ENCODE measurements around the gene ARHGAP1.

The ARHGAP1 gene

DNA sequence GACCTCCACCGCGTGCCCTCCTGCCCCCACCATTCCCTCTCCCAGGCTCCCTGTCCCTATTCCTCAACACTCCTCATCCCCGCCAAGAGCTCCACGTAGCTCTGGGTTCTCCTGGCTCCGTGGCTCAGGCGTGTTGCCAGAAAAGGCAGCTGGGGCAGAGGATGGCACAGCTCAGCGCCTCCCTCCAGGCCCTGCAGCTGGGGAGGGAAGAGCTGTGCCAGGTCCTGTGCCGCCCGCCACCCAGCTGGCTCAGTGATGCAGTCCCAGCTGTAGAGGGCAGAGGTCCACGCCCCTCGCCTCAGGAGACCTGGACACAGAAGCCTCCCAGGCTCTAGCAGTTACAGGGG, 4.2 kb downstream of the ARHGAP1 start:
- H2BK5ac ChIP-seq (ENCODE audit: low read depth, low read length, poor library complexity): peak overlapping the region; percentile 38
- H3K9me3 ChIP-seq (ENCODE audit: insufficient read depth, low read depth, low read length): no peaks in the 10 kb centered on the region
- peak overlapping the region; percentile 12 for H3K27ac ChIP-seq (ENCODE audit: low read depth, low read length)
- H3K18ac ChIP-seq (ENCODE audit: low read length): peak overlapping the region; percentile 83
- peak overlapping the region; percentile 56 for H3K4ac ChIP-seq (ENCODE audit: low read depth, low read length)
- peaks cover 33 to 34% of the 10 kb centered on the region in 2 experiments for H3K36me3 ChIP-seq (ENCODE audit: control insufficient read depth in 1 of 2, insufficient read depth in 2 of 2, low read length in 2 of 2)
- peak overlapping the region; percentile 70 for H2BK12ac ChIP-seq (ENCODE audit: low read length)
- no peak overlapping the region for H3K4me2 ChIP-seq (ENCODE audit: low read length)
- H3K23ac ChIP-seq (ENCODE audit: low read length): no peak overlapping the region
- peak overlapping the region; percentile 52 for H4K91ac ChIP-seq (ENCODE audit: low read depth, low read length)
- peak overlapping the region; percentile 34 for H4K8ac ChIP-seq (ENCODE audit: low read depth, low read length)
- peak overlapping the region; percentile 72 for H3K14ac ChIP-seq (ENCODE audit: low read length)
- no peaks in the 10 kb centered on the region for H3K27me3 ChIP-seq (ENCODE audit: insufficient read depth, low read length)
- peaks cover 18% of the 10 kb centered on the region for H3K79me1 ChIP-seq (ENCODE audit: low read length)
- H2AK5ac ChIP-seq (ENCODE audit: low read length): peak overlapping the region; percentile 86
- WGBS (ENCODE audit: extremely low coverage, insufficient coverage, insufficient read length): no CpG with 5 or more reads among the region's 11 CpGs
- H4K12ac ChIP-seq (ENCODE audit: low read depth, low read length): peak overlapping the region; percentile 71
- DNase-seq: no peak
- H2AFZ ChIP-seq (ENCODE audit: insufficient read depth, low read length, poor library complexity): no peak overlapping the region
- H3K4me1 ChIP-seq (ENCODE audit: control insufficient read depth in 1 of 2, insufficient read depth in 2 of 2, low read length in 2 of 2): peaks cover 37 to 41% of the 10 kb centered on the region in 2 experiments
- peaks cover 8% of the 10 kb centered on the region for H3K79me2 ChIP-seq (ENCODE audit: control insufficient read depth, insufficient read depth, low read length, poor library complexity)
- no peak overlapping the region for H3K9ac ChIP-seq (ENCODE audit: low read length)
- H2BK120ac ChIP-seq (ENCODE audit: insufficient read depth, low read length, poor library complexity): peak overlapping the region; percentile 27
- H3K4me3 ChIP-seq (ENCODE audit: low read depth, low read length): no peak overlapping the region

DNA sequence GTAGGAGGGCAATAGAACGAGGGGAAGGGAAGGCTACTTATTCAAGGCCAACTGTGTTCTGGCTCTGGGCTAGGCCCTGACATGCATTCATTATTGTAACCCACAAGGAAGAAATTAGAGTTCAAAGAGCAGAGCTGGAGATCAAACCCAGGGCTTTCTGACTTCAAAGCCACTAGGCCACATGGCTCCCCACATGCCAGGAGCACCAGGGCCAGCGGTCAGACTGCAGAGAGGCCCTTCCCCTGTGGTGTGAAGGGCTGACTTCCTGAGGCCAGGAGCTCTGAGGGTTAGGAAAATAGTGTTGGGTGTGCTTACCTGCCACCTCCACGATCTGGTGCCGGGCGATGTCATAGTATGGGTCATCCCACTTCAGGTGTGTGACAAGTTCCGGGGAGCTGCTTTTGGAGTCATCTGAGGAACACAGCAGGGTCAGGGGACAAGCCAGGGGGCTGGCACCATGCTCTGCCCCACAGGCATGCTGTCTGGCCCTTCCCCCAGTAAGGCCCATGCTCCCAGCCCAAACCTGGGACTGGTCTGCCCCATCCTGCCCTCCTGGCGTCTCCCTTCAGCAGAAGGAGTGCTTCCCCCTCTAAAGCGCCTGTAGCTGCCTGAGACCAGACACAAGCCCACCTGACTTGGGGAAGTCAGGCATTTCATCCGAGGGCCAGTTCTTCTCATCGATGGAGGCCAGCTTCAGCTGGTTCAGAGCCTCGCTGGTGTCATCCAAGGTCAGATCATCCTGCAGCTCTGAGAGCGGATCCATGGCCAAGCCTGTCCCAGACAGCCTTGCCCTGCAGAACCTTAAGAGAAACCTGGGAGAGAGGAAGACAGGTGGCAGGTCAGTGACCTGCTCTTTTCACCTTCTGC, 4.8 kb downstream of the ARHGAP1 start:
- DNase-seq: no peak
- no CpG with 5 or more reads among the region's 12 CpGs for WGBS (ENCODE audit: extremely low coverage, insufficient coverage, insufficient read length)
- Histone ChIP-seq H3K14ac (ENCODE audit: low read length) (no peak overlapping the region), H3K79me1 (ENCODE audit: low read length) (peaks cover 12% of the 10 kb centered on the region), H3K27ac (ENCODE audit: low read depth, low read length) (peak overlapping the region; percentile 12), H3K9me3 (ENCODE audit: insufficient read depth, low read depth, low read length) (no peaks in the 10 kb centered on the region), H3K79me2 (ENCODE audit: control insufficient read depth, insufficient read depth, low read length, poor library complexity) (peaks cover 4% of the 10 kb centered on the region), H3K23ac (ENCODE audit: low read length) (no peak overlapping the region), H3K9ac (ENCODE audit: low read length) (no peak overlapping the region), H2AFZ (ENCODE audit: insufficient read depth, low read length, poor library complexity) (no peak overlapping the region), H3K4ac (ENCODE audit: low read depth, low read length) (peak overlapping the region; percentile 56), H4K91ac (ENCODE audit: low read depth, low read length) (peak overlapping the region; percentile 52), H2BK120ac (ENCODE audit: insufficient read depth, low read length, poor library complexity) (peak overlapping the region; percentile 27), H2BK5ac (ENCODE audit: low read depth, low read length, poor library complexity) (no peak overlapping the region), H3K4me1 (ENCODE audit: control insufficient read depth in 1 of 2, insufficient read depth in 2 of 2, low read length in 2 of 2) (peaks cover 37 to 41% of the 10 kb centered on the region in 2 experiments), H3K36me3 (ENCODE audit: control insufficient read depth in 1 of 2, insufficient read depth in 2 of 2, low read length in 2 of 2) (peaks cover 34 to 35% of the 10 kb centered on the region in 2 experiments), H2BK12ac (ENCODE audit: low read length) (peak overlapping the region; percentile 70), H3K4me3 (ENCODE audit: low read depth, low read length) (no peak overlapping the region), H3K4me2 (ENCODE audit: low read length) (no peak overlapping the region), H2AK5ac (ENCODE audit: low read length) (peak overlapping the region; percentile 86), H4K12ac (ENCODE audit: low read depth, low read length) (peak overlapping the region; percentile 21), H3K27me3 (ENCODE audit: insufficient read depth, low read length) (no peaks in the 10 kb centered on the region), H4K8ac (ENCODE audit: low read depth, low read length) (no peak overlapping the region), H3K18ac (ENCODE audit: low read length) (peak overlapping the region; percentile 83)

DNA sequence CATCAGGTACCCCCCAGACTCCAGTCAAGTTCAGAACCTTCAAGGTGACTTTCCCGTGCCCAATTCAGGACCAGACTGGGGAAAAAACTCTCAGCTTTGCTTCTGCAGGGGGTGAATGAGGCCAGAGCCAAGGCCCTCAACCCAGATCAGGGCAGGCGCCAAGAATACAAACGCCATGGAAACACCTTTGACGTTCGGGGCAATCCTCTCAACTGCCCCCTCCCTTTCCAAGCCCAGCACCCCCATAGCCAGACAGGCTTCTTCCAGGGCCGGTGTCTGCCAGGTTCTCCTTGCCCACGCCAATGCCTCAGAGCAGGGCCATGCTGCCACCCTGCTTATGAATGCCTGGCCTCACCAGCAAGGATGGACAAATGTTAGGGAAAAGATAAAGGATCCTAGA, 5.8 kb downstream of the ARHGAP1 start:
- H4K8ac ChIP-seq (ENCODE audit: low read depth, low read length): no peak overlapping the region
- no peak overlapping the region for H3K23ac ChIP-seq (ENCODE audit: low read length)
- no peak overlapping the region for H2AFZ ChIP-seq (ENCODE audit: insufficient read depth, low read length, poor library complexity)
- H2BK5ac ChIP-seq (ENCODE audit: low read depth, low read length, poor library complexity): no peak overlapping the region
- WGBS (ENCODE audit: extremely low coverage, insufficient coverage, insufficient read length): no CpG with 5 or more reads among the region's 7 CpGs
- no peak overlapping the region for H3K18ac ChIP-seq (ENCODE audit: low read length)
- no peaks in the 10 kb centered on the region for H3K79me2 ChIP-seq (ENCODE audit: control insufficient read depth, insufficient read depth, low read length, poor library complexity)
- no peak overlapping the region for H3K4me3 ChIP-seq (ENCODE audit: low read depth, low read length)
- H3K4me2 ChIP-seq (ENCODE audit: low read length): no peak overlapping the region
- no peak overlapping the region for H2BK120ac ChIP-seq (ENCODE audit: insufficient read depth, low read length, poor library complexity)
- H3K4ac ChIP-seq (ENCODE audit: low read depth, low read length): no peak overlapping the region
- peak overlapping the region; percentile 55 for H3K27ac ChIP-seq (ENCODE audit: low read depth, low read length)
- no peak overlapping the region for H3K9ac ChIP-seq (ENCODE audit: low read length)
- no peaks in the 10 kb centered on the region for H3K9me3 ChIP-seq (ENCODE audit: insufficient read depth, low read depth, low read length)
- DNase-seq: no peak
- H4K91ac ChIP-seq (ENCODE audit: low read depth, low read length): no peak overlapping the region
- H3K14ac ChIP-seq (ENCODE audit: low read length): no peak overlapping the region
- H3K27me3 ChIP-seq (ENCODE audit: insufficient read depth, low read length): no peaks in the 10 kb centered on the region
- peaks cover 37 to 39% of the 10 kb centered on the region in 2 experiments for H3K4me1 ChIP-seq (ENCODE audit: control insufficient read depth in 1 of 2, insufficient read depth in 2 of 2, low read length in 2 of 2)
- no peak overlapping the region for H2AK5ac ChIP-seq (ENCODE audit: low read length)
- H2BK12ac ChIP-seq (ENCODE audit: low read length): no peak overlapping the region
- H3K36me3 ChIP-seq (ENCODE audit: control insufficient read depth in 1 of 2, insufficient read depth in 2 of 2, low read length in 2 of 2): peaks cover 36 to 37% of the 10 kb centered on the region in 2 experiments
- H4K12ac ChIP-seq (ENCODE audit: low read depth, low read length): no peak overlapping the region
- H3K79me1 ChIP-seq (ENCODE audit: low read length): peaks cover 8% of the 10 kb centered on the region

DNA sequence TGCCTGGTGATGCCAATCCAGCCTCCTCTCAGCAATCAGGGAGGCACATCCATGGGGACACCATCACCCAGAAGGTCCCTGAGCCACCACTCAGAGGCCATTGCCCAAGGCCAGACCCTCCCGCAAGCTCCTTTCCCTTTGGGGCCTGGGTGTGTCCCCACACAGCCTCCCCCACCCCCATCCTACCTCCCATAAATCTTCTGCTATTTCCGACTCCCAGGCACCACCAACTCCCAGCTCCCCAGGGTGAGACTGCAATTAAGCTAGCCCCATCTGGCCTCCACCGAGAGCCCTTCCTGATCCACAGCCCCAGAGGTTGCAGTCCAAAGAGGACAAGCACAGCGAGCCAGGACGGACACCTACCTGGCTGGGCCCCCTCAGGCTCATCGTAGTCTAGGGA, 6.3 kb downstream of the ARHGAP1 start:
- Histone ChIP-seq H3K9me3 (ENCODE audit: insufficient read depth, low read depth, low read length) (no peaks in the 10 kb centered on the region), H3K79me1 (ENCODE audit: low read length) (peaks cover 8% of the 10 kb centered on the region), H3K14ac (ENCODE audit: low read length) (peak overlapping the region; percentile 34), H2BK12ac (ENCODE audit: low read length) (peak overlapping the region; percentile 33), H3K27ac (ENCODE audit: low read depth, low read length) (peak overlapping the region; percentile 55), H3K18ac (ENCODE audit: low read length) (peak overlapping the region; percentile 14), H3K23ac (ENCODE audit: low read length) (no peak overlapping the region), H2AK5ac (ENCODE audit: low read length) (peak overlapping the region; percentile 77), H3K79me2 (ENCODE audit: control insufficient read depth, insufficient read depth, low read length, poor library complexity) (no peaks in the 10 kb centered on the region), H4K12ac (ENCODE audit: low read depth, low read length) (no peak overlapping the region), H3K4me2 (ENCODE audit: low read length) (no peak overlapping the region), H3K36me3 (ENCODE audit: control insufficient read depth in 1 of 2, insufficient read depth in 2 of 2, low read length in 2 of 2) (peaks cover 36 to 37% of the 10 kb centered on the region in 2 experiments), H3K4ac (ENCODE audit: low read depth, low read length) (no peak overlapping the region), H3K9ac (ENCODE audit: low read length) (no peak overlapping the region), H4K8ac (ENCODE audit: low read depth, low read length) (no peak overlapping the region), H3K4me3 (ENCODE audit: low read depth, low read length) (no peak overlapping the region), H2BK5ac (ENCODE audit: low read depth, low read length, poor library complexity) (peak overlapping the region; percentile 14), H2BK120ac (ENCODE audit: insufficient read depth, low read length, poor library complexity) (peak overlapping the region; percentile 5), H3K27me3 (ENCODE audit: insufficient read depth, low read length) (no peaks in the 10 kb centered on the region), H2AFZ (ENCODE audit: insufficient read depth, low read length, poor library complexity) (no peak overlapping the region), H3K4me1 (ENCODE audit: control insufficient read depth in 1 of 2, insufficient read depth in 2 of 2, low read length in 2 of 2) (peaks cover 33 to 36% of the 10 kb centered on the region in 2 experiments), H4K91ac (ENCODE audit: low read depth, low read length) (peak overlapping the region; percentile 5)
- WGBS (ENCODE audit: extremely low coverage, insufficient coverage, insufficient read length): no CpG with 5 or more reads among the region's 6 CpGs
- no peak for DNase-seq

All from trophoblast cell (in vitro differentiated cells and primary cell).